HG02973 (cell line): ENCODE data around the gene KCNJ12.
"Not testable (repeated sequence)": the region's sequence is repeated elsewhere in the genome, so short reads cannot be mapped to it uniquely, and the experiment has no call there.

Experiments
- ATAC-seq: cut with Tn5 transposase; IDR thresholded peaks from one replicate; pipeline ENCODE4 v1.9.1; 2021; ENCODE audit warnings: moderate library complexity; ENCODE audit not compliant: unreplicated experiment

KCNJ12 gene

DNA sequence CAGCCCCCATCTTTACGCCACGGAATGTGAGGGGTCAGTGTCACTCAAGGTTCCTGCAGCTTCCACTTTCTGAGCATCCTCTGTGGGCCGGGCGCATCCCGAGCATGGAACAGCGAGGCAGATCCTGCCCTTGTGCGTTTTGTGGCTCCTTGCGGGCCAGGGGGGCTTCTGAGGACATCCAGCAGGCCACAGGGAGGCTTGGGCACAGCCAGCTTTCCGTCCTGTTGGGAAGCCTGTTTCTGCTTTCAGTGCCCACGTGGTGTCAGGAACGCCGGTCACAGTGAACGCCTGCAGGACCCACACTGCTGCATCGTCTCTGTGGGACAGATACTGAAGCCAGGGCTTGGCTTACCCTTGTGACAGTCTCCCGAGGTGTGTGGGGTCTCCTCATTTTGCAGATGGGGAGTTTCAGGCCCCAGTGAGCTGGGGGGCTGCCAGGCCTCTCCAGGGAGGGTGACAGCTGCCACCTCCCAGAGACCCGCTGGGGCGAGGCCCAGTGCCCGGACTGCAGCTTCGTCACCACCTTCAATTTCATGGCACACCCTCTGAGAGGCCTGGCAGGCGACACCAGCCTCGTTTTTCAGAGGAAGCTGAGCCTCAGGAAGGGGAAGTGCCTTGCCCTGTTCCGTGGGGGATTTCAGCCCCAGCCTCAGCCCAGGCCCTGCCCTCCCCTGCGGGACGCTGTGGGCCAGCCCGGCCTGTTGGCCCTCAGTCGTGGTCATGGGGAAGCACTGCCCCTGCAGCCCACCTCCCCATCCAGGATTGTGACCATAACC lies 29.0 kb downstream of the KCNJ12 start:
- not testable (repeated sequence) for ATAC-seq

GRCh38 chr17:21405904-21406400 lies 29.8 kb downstream of the KCNJ12 start:
- ATAC-seq, result not testable (repeated sequence)

DNA sequence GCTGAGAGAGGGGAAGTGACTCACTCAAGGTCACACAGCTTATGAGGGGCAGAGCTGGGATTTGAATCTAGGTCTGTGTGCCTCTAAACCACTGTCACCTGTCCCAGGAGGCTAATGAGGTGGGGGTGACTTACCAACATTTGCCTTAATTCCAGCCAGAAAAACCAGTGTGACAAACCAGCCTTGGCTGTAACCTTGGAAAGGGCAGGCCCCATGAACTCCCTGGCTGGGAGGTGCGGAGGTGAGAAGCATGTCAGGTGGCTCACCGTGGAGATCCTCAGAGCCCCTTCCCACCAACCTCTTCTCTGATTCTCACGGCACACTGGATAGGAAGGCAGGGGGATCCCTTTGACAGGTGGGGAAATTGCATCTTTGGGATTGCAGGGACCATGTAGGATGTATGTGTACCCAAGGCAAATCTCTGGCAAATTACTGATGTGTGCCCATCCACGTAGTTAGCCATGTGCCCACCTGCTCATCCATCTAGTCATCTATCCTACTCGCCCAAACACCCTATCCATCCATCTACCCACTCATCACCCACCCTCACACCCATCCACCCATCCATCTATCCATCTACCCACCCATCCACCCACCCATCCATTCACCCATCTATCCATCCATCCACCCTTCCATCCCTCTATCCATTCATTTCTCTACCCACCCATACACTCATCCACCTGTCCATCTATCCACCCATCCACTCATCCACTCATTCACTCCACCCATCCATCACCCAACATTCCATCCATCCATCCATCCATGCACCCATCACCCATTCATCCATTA lies 30.7 kb downstream of the KCNJ12 start:
- not testable (repeated sequence) for ATAC-seq

GRCh38 chr17:21407752-21408151 lies 31.6 kb downstream of the KCNJ12 start:
- ATAC-seq, result not testable (repeated sequence)

DNA sequence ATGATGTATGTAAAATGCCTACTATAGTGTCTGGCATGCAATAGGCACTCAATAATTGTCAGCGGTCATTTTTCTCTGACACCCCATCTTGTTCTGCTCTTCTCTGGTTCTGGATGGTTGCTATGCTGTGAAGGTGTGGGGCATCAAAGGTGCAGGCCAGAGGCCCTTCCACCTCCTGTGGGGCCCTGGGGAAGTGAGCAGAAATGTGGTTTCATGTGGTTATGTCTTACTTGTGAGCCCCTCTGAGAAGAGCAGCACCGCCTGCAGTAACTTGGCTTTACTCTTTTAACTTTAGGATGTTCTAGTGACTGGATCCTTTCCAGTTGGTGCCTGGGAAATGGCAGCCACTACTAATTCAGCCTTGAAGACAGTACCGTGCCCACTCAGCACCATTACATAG lies 32.1 kb downstream of the KCNJ12 start:
- ATAC-seq, result not testable (repeated sequence)

GRCh38 chr17:21408766-21409300 lies 32.7 kb downstream of the KCNJ12 start:
- ATAC-seq, result not testable (repeated sequence)

DNA sequence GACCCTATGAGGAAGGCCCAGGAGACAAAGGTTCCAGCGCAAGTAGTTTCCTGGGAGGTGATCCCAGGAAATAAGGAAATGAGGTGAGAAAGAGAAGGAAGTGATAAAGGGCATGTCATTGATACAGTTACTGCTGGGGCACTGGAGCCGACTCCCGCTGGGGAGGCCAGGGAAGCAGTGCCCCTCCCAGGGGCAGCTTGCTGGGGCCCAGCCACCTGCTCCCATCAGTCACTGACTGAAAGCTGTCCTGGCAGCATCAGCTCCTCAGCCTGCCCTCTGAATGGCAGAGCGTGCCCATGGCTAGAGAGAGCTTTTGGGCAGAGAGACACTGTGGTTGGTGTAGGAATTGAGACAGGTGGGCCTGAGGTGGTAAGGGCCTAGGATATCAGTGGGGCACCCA lies 33.2 kb downstream of the KCNJ12 start:
- ATAC-seq, result not testable (repeated sequence)

- ATAC-seq, result not testable (repeated sequence)
Measured at GRCh38 chr17:21409971-21410370, 33.8 kb downstream of the KCNJ12 start.

- ATAC-seq, result not testable (repeated sequence)
Measured at GRCh38 chr17:21410371-21410770, 34.2 kb downstream of the KCNJ12 start.

DNA sequence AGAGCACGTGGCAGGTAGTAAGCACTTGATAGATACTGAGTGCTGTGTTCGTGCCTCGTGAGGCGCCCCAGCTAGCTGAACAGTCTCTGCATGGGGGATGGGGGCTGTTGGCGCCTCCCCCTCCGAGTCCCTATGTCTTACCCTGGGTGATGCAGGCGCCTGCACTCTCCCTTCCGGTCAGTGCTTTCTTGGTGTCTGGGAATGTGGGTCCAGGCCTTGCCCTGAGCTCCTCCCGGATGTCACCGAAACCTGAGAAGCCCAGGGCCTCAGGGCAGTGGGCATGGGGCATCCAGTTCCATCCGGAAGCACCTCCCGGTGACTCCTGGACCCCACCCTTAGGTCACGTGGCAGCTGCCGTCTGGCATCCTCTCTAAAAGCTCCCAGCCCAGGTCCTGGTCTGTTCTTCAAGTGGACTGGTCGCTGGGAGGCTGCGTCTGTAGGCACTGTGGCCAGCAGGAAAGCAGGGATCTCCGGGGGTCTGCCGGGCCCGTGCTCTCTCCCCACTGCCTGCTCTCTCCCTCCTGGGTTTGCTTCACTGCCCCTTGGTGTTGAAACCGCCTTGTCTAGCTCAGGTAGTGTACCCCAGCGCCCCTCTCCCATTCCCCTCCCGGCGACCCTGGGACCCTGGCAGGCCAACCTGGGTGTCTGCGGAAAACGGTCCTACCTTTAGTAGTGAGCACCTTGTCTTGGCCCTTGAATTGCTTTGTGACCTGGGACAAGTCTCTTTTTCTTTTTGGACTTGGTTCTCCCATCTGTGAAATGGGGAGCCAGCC lies 34.9 kb downstream of the KCNJ12 start:
- ATAC-seq, result not testable (repeated sequence)

DNA sequence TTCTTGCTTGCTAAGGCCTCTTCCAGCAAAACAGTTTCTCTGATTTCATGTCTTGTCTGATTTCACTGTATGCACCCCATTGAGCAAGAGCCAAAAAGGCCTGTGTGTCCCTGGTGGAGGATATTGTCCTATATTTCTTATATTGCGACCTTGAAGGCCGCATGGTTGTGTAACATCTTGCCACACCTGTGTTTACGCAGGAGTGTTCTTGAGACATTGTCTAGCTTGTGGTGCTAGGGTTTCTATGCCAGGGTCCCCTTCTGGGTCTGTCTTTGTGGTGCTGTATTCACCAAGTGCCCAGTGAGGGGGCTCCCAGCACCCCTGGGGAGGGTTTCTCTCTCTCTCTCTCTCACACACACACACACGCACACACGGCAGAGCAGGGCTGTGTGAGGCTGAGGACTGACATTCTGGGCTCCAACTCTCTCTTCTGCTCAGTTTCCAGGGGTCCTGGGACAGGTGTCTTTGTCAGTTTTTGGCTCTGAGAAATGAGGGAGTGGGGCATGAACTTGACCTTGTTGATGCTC lies 35.6 kb downstream of the KCNJ12 start:
- ATAC-seq, result not testable (repeated sequence)

DNA sequence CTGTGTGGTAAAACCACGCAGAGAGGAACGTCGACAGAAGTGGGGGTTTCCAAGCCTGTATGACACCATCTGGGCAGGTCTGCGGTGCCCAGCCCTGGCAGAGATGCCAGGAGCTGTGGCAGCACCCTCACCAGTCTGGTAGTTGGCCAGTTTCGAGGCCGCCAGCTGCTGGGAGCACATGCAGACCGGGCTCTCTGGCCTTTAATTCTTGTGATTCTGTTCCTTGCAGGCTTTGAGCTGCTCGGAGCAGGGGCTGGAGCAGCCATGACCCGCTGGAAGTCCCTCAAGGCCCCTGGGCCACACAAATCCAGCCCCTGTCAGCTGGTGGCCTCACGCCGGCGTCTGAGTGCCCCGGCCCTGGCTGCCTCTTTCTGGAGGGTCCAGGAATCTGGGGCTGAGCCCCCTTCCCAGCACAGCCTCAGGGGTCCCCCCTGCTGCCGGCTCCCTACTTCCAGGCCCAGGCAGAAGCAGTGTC lies 36.1 kb downstream of the KCNJ12 start:
- ATAC-seq, result not testable (repeated sequence)

DNA sequence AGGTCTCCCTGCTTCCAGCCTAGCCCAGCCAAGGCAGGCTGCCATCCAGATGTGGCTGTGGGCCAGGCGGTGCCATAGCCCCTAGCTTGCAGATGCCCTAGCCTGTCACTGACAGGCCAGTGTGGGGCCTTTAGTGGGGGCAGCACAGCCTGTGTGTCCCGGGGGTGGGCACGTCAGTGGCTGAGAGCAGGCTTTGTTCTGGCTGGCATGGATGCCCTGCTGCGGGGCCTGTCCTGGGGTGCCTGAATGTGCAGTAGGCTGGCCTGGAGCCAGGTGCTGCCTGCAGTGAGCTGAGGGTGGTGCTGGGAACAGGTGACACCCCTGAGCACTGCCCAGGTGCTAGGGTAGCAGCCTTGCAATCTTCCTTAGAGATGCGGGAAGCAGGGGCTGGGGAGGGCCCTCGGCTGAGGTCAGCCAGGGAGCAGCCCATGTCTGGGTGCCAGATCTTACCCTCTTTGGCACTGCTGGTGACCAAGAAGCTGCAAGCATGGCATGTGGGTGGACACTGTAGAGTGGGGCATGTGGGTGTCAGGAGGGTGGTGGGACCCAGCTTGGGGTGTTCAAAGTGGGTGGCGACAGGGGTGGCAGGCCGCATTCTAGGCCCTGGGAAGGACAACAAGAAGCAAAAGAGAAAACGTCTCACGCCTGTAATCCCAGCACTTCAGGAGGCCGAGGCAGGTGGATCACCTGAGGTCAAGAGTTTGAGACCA lies 37.6 kb downstream of the KCNJ12 start:
- ATAC-seq, result not testable (repeated sequence)

DNA sequence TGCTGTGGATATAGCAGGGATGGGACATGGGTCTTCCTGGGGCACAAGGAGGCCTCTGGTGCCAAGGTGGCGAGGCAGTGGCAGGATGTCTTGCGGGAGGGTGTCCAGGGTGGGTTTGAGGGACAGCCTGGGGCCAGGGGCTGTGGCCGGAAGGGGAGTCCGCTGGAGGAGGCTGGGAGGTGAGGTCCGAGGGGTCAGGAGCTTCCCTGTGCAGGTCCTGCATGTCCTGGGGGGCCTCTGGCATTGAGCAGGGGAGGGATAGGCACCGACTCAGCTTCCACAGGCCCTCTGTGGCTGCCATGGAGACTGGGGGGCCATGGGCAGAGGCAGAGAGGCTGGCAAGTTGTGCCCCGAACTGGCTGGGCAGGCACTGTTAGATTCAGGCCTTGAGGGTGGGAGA lies 38.5 kb downstream of the KCNJ12 start:
- ATAC-seq, result not testable (repeated sequence)

DNA sequence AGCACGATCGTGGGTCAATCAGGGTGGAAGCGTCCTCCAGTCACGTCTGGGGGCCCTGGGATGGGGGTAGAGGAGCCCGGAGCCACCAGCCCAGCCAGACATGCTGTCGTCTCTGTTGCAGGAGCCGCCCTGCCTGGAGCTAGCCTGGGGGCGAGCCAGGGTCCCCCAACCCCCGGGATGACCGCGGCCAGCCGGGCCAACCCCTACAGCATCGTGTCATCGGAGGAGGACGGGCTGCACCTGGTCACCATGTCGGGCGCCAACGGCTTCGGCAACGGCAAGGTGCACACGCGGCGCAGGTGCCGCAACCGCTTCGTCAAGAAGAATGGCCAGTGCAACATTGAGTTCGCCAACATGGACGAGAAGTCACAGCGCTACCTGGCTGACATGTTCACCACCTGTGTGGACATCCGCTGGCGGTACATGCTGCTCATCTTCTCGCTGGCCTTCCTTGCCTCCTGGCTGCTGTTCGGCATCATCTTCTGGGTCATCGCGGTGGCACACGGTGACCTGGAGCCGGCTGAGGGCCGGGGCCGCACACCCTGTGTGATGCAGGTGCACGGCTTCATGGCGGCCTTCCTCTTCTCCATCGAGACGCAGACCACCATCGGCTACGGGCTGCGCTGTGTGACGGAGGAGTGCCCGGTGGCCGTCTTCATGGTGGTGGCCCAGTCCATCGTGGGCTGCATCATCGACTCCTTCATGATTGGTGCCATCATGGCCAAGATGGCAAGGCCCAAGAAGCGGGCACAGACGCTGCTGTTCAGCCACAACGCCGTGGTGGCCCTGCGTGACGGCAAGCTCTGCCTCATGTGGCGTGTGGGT lies 39.2 kb downstream of the KCNJ12 start:
- not testable (repeated sequence) for ATAC-seq

DNA sequence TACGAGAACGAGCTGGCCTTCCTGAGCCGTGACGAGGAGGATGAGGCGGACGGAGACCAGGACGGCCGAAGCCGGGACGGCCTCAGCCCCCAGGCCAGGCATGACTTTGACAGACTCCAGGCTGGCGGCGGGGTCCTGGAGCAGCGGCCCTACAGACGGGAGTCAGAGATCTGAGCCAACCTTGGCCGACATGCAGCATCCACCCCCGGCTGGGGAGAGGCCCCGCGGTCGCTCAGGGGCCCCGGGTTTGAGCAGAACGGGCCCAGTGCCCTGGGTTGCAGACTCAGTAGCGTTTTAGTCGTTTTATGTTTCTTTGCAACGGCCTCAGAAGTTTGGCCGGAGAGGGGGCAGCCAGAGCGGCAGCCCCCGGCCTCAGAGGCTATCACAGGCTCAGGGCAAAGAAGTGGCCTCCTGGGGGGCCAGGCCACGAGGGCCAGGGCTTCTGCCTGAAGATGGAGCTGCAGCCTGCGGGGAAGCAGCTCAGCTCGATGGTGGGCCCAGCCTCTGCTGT lies 40.4 kb downstream of the KCNJ12 start:
- not testable (repeated sequence) for ATAC-seq

DNA sequence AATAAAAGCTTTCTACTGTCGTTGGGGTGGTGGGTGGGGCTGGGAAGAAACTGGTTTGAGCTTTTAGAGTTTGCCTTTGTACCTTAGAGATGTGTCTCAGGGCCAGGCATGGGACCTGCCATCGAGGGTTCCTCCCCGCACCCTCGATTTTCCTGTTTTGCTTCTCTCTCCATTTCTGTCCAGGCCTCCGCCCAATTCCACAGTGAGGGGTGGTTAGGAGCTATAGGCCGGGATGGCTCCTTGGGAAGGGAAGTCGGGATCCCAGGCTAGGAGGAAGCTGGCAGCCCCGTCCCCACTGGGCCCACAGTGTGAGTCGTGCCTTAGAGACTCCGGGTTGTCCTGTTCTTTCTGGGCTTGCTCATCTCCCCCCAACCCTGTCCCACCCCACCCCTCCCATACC lies 41.2 kb downstream of the KCNJ12 start:
- not testable (repeated sequence) for ATAC-seq

DNA sequence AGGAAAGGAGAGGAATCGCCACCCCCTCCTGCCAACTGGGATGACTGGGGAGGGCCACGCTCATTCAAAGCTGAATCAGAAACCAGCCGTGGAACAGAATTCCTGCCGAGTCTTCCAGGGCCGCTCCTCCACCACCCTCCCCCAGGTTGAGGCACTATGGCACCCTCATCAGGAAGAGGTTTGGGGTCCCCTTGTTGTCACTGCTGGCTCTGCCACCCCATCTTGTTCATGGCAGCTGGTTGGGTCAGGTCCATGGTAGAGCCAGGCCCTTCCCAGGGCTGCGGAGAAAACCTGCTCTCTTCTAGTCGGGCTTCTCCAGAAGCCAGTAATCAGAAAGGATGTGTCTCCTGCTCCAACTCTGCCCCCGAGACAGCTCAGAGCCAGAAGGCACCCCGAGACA lies 41.8 kb downstream of the KCNJ12 start:
- ATAC-seq, result no peak
